NK-92 (cell line): ENCODE data around the gene KRTAP4-8.
"Not testable (repeated sequence)": the region's sequence is repeated elsewhere in the genome, so short reads cannot be mapped to it uniquely, and the experiment has no call there.

ENCODE experiments used
- DNase-seq: peaks from one replicate; lab custom pipeline; 2025; ENCODE audit not compliant: unreplicated experiment; lab: John Stamatoyannopoulos, UW

The KRTAP4-8 gene

DNA sequence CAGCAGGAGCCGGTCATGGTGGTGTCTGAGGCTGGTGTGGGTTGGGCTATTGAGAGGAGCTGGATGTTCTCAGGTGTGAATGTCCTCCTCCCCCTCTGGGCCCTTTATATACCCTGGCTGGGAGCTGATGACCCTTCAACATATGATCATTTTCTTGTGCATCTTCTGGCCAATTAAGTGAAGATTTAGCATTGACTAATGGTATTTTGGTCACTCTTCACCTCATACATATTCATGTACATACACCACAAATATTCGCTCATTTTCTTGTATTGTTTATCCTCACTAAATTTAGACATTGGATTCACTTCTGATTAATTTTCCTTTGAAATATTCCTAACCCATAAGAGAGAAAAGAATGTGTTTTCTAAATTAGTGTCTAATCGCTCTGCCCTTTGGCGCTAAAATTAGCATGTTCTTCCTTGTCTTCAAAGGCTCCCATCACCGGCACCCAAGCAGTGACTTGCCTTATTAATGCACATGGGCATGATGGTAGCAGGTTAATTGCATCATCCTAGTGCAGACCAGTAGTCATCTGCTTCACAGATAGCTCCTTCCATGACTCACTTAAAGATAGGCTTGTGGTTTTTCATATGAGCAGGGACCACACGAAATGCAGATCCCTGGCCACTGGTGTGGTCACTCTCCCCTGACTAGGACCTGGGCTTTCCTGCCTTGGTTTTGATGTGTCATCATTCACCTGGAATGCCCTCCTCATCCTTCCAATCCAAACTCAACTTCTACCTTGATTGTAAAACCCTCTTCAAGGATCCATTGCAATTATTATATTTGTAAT lies 31.9 kb downstream of the KRTAP4-8 start, which contains the start of gene KRTAP2-4:
Gene KRTAP2-4 (minus strand): TSS at position 51 of the 796 bp plus-strand sequence. CDS start 34 bp downstream, at position 17.
- DNase-seq, result no peak

DNA sequence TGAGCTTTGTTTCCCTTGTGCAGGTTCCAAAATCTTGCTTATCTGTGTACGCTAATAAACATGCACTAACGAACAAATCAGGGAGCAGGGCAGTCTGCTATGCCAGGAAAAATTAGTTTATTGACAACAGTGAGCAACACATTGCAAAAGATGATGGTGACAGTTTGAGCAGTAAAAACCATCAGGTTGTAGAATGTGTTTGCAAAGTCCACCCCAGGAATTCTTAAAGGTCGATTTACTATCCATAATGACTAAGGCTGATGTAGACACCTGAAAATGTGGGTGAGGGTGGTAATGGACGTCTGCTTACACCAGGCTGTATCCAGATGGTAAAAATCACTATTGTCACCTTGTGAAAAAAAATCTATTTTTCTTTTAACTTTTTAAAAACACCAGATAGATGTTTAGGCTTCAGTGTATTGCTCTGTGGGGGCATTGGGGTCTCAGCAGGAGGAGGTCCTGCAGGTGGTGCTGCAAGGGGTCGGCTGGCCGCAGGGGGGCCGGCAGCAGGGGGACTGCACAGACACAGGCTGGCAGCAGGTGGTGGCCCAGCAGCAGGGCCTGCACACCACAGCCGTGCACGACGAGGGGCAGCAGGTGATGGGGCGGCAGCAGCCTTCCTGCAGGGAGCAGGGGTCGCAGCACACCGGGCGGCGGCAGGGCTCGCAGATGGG lies 32.8 kb downstream of the KRTAP4-8 start:
- not testable (repeated sequence) for DNase-seq

DNA sequence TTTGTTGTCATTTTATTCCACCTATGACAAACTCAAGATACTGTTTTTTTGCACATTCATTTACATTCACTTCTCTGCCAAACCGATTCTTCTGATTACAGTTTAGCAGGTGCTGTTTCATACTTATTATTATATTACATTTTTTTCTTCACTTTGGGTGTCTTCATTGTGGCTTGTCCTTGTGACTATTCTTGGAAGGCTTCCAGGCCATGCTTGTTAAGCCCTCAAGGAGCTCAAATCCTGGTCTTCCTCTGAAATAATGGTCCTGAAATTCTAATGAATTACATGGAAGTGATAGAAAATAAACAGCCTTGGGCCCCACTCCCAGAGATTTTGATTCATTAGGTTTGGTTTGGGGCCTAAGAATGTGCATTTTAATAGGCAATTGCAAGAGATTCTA lies 33.6 kb downstream of the KRTAP4-8 start:
- DNase-seq, result no peak

DNA sequence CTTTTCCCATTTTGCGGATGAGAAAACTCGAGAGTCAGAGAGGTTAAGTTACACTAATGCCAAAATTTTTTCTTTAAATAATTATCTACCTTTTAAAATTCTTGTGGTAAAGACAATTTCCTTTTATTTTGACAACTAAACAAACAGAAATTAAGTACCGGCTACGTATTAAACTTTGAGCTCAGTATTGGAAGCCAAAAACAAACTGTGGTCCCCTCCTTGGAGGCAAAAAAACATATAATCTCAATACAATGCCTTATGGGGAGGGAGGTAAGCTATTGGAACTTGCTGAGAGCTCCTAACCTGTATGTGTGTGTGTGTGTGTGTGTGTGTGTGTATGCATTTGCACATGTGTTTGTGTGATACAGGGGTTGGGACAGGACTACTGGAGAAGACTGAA lies 34.5 kb downstream of the KRTAP4-8 start:
- DNase-seq, result no peak

DNA sequence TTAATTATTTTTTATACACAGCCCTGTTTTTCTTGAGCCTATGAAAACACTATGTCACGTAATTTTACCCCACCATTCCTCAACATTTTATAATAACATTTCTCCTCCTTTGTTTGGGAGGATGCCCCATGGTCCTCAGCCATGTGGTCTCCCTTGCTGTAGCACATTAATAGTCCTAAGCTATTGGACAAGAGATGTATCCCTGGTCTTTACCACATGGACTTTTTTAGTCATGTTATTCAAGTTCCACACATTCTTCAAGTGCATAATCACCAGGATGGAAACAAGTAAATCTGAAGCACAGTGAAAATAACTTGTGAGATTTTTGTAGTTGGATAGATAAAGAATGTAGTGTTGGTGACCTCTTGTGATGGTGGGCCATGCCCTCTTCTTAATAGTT lies 36.0 kb downstream of the KRTAP4-8 start:
- no peak for DNase-seq

DNA sequence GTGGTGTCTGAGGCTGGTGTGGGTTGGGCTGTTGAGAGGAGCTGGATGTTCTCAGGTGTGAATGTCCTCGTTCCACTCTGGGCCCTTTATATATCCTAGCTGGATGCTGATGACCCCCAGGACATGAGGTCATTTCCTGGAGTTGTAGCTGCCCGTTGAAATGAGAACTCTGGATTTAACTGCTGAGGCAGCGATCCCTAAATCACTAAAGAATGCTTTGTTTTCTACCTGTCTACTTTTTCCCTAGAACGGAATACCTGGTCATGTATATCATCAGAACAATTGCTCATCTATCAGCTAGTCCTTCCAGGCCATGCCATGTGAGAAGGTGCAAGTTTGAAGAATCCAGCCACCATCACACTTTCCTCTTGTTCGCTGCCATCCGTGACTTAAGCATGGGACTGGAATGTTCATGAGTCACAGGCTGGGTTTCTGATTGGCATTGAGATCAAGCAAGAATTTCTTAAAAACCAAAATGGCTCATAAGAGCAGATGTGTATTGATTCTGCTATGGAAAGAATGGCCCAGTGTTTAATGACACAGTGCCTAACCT lies 37.8 kb downstream of the KRTAP4-8 start, which contains the start of gene KRTAP2-3:
Gene KRTAP2-3 (minus strand): TSS at position 63 of the 553 bp plus-strand sequence. CDS start 64 bp downstream, outside the sequence.
- DNase-seq, result no peak

DNA sequence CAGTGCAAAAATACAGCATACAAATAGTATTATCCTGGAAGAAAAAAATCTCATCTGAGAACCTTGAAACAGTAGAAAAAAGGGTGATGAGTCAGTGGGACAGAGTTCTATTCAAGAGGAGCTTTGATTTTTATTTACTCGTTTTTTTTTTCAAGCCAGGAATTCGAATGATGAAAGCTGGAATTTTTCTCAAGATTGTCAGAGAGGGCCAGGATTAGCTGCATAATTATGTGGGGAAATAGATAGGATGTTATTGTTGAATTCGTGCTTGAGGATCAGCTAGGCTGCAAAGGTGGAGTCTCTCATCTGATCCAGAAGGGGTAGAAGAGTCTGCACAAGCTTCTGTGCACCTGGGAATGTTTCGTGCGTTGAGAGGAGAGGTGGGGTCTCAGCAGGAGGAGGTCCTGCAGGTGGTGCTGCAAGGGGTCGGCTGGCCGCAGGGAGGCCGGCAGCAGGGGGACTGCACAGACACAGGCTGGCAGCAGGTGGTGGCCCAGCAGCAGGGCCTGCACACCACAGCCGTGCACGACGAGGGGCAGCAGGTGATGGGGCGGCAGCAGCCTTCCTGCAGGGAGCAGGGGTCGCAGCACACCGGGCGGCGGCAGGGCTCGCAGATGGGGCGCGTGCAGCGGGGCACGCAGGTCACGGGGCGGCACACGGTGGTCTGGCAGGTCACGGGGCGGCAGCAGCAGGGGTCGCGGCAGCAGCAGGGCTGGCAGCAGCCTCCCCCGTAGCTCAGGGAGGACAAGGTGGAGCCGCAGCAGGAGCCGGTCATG lies 38.5 kb downstream of the KRTAP4-8 start:
- DNase-seq, result not testable (repeated sequence)

DNA sequence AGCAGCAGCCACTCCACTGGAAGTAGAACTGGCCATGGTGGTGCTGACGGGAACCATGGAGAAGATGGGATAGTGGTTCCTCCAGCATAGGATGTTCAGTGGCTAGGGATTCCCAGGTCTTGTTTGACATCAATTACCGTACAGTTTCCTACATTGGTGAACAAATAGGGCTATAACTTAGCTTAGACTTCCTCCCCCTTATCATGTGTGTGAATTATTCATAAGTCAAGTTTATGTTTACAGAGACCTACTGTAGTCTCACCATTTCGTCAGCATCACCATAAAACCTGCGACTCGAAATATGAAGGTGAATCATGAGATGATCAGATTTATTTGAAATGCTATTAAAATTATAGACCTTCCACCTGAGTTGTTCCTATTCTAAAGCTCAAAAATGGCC lies 39.2 kb downstream of the KRTAP4-8 start:
- DNase-seq, result no peak

DNA sequence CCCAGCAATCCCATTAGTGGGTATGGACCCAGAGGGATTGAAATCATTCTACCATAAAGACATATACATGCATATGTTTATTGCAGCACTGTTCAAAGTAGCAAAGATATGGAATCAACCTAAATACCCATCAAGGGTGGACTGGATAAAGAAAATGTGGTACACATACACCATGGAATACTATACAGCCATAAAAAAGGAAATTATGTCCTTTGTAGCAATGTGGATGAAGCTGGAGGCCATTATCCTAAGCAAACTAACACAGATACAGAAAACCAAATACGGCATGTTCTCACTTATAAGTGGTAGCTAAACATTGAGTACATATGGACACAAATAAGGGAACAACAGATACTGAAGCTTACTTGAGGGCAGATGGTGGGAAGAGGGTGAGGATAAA lies 40.4 kb downstream of the KRTAP4-8 start:
- DNase-seq, result no peak

DNA sequence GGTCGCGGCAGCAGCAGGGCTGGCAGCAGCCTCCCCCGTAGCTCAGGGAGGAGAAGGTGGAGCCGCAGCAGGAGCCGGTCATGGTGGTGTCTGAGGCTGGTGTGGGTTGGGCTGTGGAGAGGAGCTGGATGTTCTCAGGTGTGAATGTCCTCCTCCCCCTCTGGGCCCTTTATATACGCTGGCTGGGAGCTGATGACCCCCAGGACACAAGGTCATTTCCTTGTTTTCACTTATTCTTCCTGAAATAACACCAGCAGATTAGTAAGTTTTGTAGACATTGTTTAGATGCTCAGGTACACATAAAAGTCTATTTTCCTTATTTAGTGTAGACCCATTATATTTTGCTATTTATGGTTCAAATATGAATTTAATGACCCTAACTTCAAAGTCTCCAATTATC lies 42.8 kb downstream of the KRTAP4-8 start, which contains the start of gene KRTAP2-2:
Gene KRTAP2-2 (minus strand): TSS at position 101 of the 400 bp plus-strand sequence. CDS start 19 bp downstream, at position 82.
- not testable (repeated sequence) for DNase-seq

DNA sequence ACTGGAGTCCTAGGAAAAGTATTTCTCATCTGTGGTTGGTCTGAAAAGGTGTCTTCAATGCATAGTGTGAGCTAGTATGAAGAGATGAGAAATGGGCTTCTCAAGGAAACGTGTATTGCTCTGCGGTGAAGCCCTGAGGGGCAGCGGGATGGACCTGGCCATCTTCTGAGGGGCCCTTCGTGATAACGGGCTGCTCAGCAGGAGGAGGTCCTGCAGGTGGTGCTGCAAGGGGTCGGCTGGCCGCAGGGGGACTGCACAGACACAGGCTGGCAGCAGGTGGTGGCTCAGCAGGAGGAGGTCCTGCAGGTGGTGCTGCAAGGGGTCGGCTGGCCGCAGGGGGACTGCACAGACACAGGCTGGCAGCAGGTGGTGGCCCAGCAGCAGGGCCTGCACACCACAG lies 43.4 kb downstream of the KRTAP4-8 start:
- not testable (repeated sequence) for DNase-seq

DNA sequence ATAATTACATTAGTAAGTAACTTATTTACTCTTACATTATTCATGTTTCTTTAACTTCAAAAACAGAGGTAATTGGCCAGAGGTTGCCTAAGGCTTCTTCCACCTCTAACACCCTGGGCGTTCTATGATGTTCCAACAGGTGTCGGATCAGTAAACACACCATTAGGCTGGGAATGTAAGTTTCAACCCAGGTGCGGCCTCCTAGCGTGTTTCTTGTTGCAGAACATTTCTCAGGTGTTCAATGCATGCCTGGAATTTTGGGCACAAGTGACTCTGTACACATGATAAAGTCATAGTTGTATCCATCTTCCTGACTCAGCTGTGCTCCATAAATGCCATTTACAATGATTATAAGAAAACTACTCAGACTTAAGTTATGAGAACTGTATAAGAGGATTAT lies 43.9 kb downstream of the KRTAP4-8 start:
- DNase-seq, result no peak

DNA sequence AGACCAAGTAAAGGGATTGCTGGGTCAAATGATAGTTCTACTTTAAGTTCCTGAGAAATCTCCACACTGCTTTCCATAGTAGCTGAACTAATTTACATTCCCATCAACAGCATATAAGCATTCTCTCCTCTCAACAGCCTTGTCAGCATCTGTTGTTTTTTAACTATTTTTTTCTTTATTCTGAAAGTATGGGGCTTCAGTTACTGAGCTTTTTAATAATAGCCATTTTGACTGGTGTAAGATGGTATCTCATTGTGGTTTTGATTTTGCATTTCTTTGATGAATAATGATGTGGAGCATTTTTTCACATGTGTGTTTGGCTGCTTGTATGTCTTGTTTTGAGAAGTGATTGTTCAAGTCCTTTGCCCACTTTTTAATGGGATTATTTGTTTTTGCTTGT lies 45.4 kb downstream of the KRTAP4-8 start:
- DNase-seq, result no peak

DNA sequence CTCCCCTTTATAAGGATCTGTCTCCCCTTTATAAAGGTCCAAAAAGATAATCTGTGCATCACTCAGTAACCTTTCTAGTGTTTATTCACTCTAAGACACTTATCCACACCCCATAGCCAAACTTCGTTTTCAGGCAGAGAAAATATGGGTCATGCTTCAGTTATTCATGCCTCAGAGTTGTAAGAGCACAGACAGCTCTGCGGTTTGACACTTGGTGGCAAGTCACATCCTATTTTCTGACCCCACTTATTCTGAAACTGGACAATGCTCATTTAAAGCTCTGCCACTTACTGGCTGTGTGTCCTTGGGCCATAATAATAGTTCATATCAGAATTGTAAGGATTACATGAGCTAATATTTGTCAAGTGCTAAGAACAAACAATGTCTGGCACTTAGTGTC lies 48.8 kb downstream of the KRTAP4-8 start:
- no peak for DNase-seq

DNA sequence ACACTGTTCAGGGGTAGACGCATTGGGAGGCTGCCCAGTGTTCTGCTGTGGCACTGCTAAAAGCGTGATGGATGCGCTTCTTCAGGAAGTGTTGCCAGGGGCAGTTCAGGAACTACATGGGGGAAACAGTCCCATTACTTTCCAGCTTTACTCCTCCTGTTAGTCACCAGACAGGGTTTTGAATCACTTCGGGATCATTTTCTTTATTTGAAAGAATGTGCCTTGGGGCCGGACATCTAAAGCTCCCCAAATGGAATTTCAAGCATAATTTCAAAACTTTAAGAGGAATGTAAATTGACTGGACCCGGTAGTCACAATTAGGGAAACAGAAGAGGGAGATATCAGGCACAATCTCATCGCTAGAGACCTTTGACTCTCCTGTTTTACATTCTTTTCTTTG lies 49.5 kb downstream of the KRTAP4-8 start:
- no peak for DNase-seq
